GM23338 (cell line): ENCODE results near the gene NINJ2. TPM values are rescaled to one million over a fixed set of nuclear protein-coding genes. Genes with fewer than 3 reads are reported as not detected.

Source experiments
- ATAC-seq: fragments of 200-7000 bp; cut with Tn5 transposase; 3 replicates; pipeline ENCODE4 v1.9.1; 2020
- DNase-seq: peaks from one replicate; pipeline ENCODE4 v3.0.0-alpha.2; 2015; ENCODE audit warnings: low spot score
- H2AFZ ChIP-seq: fragments of 200-600 bp; sonication (generic); 2 replicates; pipeline ENCODE4 v1.8.0; 2016; ENCODE audit warnings: antibody characterized with exemption, mild to moderate bottlenecking, moderate library complexity
- H3F3A ChIP-seq: fragments of 200-600 bp; sonication (generic); replicated peaks from 2 replicates; pipeline ENCODE4 v1.8.0; 2017; ENCODE audit warnings: antibody characterized with exemption, mixed run types, low read depth
- H3K27ac ChIP-seq: fragments of 200-600 bp; sonication (generic); 2 replicates; pipeline ENCODE4 v1.6.1; 2016; ENCODE audit warnings: low read depth
- H3K27me3 ChIP-seq: fragments of 200-600 bp; sonication (generic); 2 replicates; pipeline ENCODE4 v1.8.0; 2016; ENCODE audit warnings: mild to moderate bottlenecking, mixed run types, moderate library complexity; ENCODE audit not compliant: insufficient read depth
- H3K36me3 ChIP-seq: fragments of 200-600 bp; sonication (generic); 2 replicates; pipeline ENCODE4 v1.8.0; 2016; ENCODE audit warnings: mild to moderate bottlenecking; ENCODE audit not compliant: insufficient read depth
- H3K4me1 ChIP-seq: fragments of 200-600 bp; sonication (generic); 2 replicates; pipeline ENCODE4 v1.8.0; 2016; ENCODE audit warnings: mild to moderate bottlenecking, moderate library complexity; ENCODE audit not compliant: insufficient read depth
- H3K4me2 ChIP-seq: fragments of 200-600 bp; sonication (generic); 2 replicates; pipeline ENCODE4 v1.7.1; 2017; ENCODE audit warnings: mixed run types
- H3K4me3 ChIP-seq: fragments of 200-600 bp; sonication (generic); 2 replicates; pipeline ENCODE4 v1.6.1; 2016; ENCODE audit warnings: mixed run types
- H3K79me2 ChIP-seq: fragments of 200-600 bp; sonication (generic); replicated peaks from 2 replicates; pipeline ENCODE4 v1.8.0; 2017; ENCODE audit warnings: mild to moderate bottlenecking; ENCODE audit not compliant: insufficient read depth
- H3K9me2 ChIP-seq: fragments of 200-600 bp; sonication (generic); 2 replicates; pipeline ENCODE4 v1.8.0; 2017; ENCODE audit not compliant: insufficient read depth
- H4K20me1 ChIP-seq: fragments of 200-600 bp; sonication (generic); replicated peaks from 2 replicates; pipeline ENCODE4 v1.8.0; 2017; ENCODE audit warnings: mild to moderate bottlenecking; ENCODE audit not compliant: insufficient read depth
- H3K27ac Mint-ChIP-seq: 2 replicates; pipeline ENCODE4 v1.8.0; 2020; ENCODE audit warnings: inconsistent platforms, mild to moderate bottlenecking, moderate library complexity, mixed read lengths
- H3K27me3 Mint-ChIP-seq: 3 replicates; pipeline ENCODE4 v1.8.0; 2022; ENCODE audit warnings: low read depth, mild to moderate bottlenecking, moderate library complexity, mixed read lengths, inconsistent platforms; ENCODE audit not compliant: insufficient read depth, poor library complexity
- H3K36me3 Mint-ChIP-seq: 3 replicates; pipeline ENCODE4 v1.8.0; 2021; ENCODE audit warnings: low read depth, mild to moderate bottlenecking, inconsistent platforms, moderate library complexity, mixed read lengths
- H3K4me1 Mint-ChIP-seq: 3 replicates; pipeline ENCODE4 v1.8.0; 2020; ENCODE audit warnings: mild to moderate bottlenecking, inconsistent platforms, mixed read lengths
- H3K4me3 Mint-ChIP-seq: 3 replicates; pipeline ENCODE4 v1.8.0; 2021; ENCODE audit warnings: moderate library complexity, mild to moderate bottlenecking, inconsistent platforms, mixed read lengths
- H3K9me3 Mint-ChIP-seq: 3 replicates; pipeline ENCODE4 v1.8.0; 2020; ENCODE audit warnings: moderate library complexity, mild to moderate bottlenecking, inconsistent platforms, mixed read lengths
- CREB1 ChIP-seq: fragments of 250-450 bp; sonication (Bioruptor Pico); IDR thresholded peaks from 2 replicates; pipeline ENCODE4 v1.5.0; 2020; ENCODE audit warnings: low read depth, mild to moderate bottlenecking, moderate library complexity
- EZH2 ChIP-seq: fragments of 200-600 bp; sonication (generic); IDR thresholded peaks from one replicate; pipeline ENCODE4 v1.8.0; 2017; ENCODE audit warnings: antibody characterized with exemption, mild to moderate bottlenecking, low read depth; ENCODE audit not compliant: unreplicated experiment
- EZH2phosphoT487 ChIP-seq: fragments of 200-600 bp; sonication (generic); IDR thresholded peaks from one replicate; pipeline ENCODE4 v1.8.1; 2018; ENCODE audit warnings: antibody characterized with exemption; ENCODE audit not compliant: unreplicated experiment
- JUNB ChIP-seq: IDR thresholded peaks from one replicate; pipeline ENCODE4 v1.6.1; 2016; ENCODE audit warnings: antibody characterized with exemption; ENCODE audit not compliant: unreplicated experiment
- NANOG ChIP-seq: IDR thresholded peaks from 2 replicates; pipeline ENCODE4 v1.6.1; 2016; ENCODE audit warnings: antibody characterized with exemption, borderline replicate concordance
- POLR2AphosphoS5 ChIP-seq: IDR thresholded peaks from 2 replicates; pipeline ENCODE4 v1.6.1; 2016; ENCODE audit warnings: antibody characterized with exemption, low read depth
- STAT1 ChIP-seq: IDR thresholded peaks from one replicate; pipeline ENCODE4 v1.6.1; 2016; ENCODE audit warnings: antibody characterized with exemption; ENCODE audit not compliant: unreplicated experiment
- ZNF114 ChIP-seq: fragments of 250-450 bp; sonication (Bioruptor Pico); IDR thresholded peaks from 2 replicates; pipeline ENCODE4 v1.5.0; 2020; ENCODE audit warnings: mild to moderate bottlenecking, moderate library complexity
- ZNF331 ChIP-seq: fragments of 250-450 bp; sonication (Bioruptor Pico); IDR thresholded peaks from 2 replicates; pipeline ENCODE4 v1.5.0; 2020; ENCODE audit warnings: low read depth, mild to moderate bottlenecking, moderate library complexity
- polyA plus RNA-seq: library from polyadenylated mRNA; unstranded; fragments of >200 nt; fragmentation: Nextera tagmentation; extraction: Ambion mirVana; gene quantifications from 2 replicates; pipeline ENCODE4 v1.2.1, GENCODE V29; 2016
- total RNA-seq: library from RNA; depleted of rRNA; stranded (reverse); fragments of >200 nt; shearing (Covaris generic); gene quantifications from 2 replicates; pipeline ENCODE4 v1.2.3, GENCODE V29; 2014
- TF ChIP-seq, protein P1 (sequence below): IDR thresholded peaks from one replicate; pipeline ENCODE4 v1.6.1; 2018; ENCODE audit warnings: antibody characterized with exemption; ENCODE audit not compliant: unreplicated experiment
- TF ChIP-seq, protein P2 (sequence below): IDR thresholded peaks from 2 replicates; pipeline ENCODE4 v1.6.1; 2016; ENCODE audit warnings: antibody characterized with exemption
- TF ChIP-seq, protein P3 (sequence below), 2 experiments: fragments of 200-600 bp in 1 of 2; sonication (generic) in 1 of 2; conservative IDR thresholded peaks; 2 replicates each; pipeline versions ENCODE4 v1.5.1 to v1.6.1; 2016 to 2017; ENCODE audit warnings: antibody characterized with exemption in 2 of 2, low read depth in 2 of 2, mild to moderate bottlenecking in 2 of 2, moderate library complexity in 1 of 2
- TF ChIP-seq, protein P4 (sequence below): fragments of 250-450 bp; sonication (Bioruptor Pico); IDR thresholded peaks from 2 replicates; pipeline ENCODE4 v1.5.0; 2020; ENCODE audit warnings: mild to moderate bottlenecking, moderate library complexity

Gene NINJ2
- total and polyA plus RNA-seq, 2 experiments from 2014 or later: 0.94 to 2.6 TPM

DNA sequence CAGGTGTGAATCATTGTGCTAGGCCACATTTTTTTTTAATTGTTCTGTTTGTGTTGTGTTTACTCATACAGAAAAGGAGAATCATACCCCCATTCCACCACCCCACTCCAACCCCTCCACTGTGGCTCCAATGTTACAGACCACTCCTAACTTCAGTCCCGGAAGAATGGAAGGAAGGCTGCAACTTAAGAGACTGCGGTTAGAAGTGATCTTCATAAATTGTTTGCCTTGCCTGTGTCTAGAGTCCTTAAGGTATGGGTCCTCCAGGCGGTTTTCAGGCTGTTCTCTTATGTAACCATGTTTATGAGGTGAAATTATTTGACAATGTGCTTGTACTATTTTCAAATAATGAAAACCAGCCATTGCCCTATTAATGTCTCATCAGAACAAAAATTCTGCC is 22.5 kb downstream of the NINJ2 start:
- no peak for ATAC-seq
- TF ChIP-seq POLR2AphosphoS5: no peak
- no peak for TF ChIP-seq ZNF331 (CRISPR knock-in tag)
- TF ChIP-seq JUNB: no peak
- TF ChIP-seq, protein P1, sequence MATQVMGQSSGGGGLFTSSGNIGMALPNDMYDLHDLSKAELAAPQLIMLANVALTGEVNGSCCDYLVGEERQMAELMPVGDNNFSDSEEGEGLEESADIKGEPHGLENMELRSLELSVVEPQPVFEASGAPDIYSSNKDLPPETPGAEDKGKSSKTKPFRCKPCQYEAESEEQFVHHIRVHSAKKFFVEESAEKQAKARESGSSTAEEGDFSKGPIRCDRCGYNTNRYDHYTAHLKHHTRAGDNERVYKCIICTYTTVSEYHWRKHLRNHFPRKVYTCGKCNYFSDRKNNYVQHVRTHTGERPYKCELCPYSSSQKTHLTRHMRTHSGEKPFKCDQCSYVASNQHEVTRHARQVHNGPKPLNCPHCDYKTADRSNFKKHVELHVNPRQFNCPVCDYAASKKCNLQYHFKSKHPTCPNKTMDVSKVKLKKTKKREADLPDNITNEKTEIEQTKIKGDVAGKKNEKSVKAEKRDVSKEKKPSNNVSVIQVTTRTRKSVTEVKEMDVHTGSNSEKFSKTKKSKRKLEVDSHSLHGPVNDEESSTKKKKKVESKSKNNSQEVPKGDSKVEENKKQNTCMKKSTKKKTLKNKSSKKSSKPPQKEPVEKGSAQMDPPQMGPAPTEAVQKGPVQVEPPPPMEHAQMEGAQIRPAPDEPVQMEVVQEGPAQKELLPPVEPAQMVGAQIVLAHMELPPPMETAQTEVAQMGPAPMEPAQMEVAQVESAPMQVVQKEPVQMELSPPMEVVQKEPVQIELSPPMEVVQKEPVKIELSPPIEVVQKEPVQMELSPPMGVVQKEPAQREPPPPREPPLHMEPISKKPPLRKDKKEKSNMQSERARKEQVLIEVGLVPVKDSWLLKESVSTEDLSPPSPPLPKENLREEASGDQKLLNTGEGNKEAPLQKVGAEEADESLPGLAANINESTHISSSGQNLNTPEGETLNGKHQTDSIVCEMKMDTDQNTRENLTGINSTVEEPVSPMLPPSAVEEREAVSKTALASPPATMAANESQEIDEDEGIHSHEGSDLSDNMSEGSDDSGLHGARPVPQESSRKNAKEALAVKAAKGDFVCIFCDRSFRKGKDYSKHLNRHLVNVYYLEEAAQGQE: no peak
- TF ChIP-seq EZH2phosphoT487: no peak
- TF ChIP-seq, protein P2, sequence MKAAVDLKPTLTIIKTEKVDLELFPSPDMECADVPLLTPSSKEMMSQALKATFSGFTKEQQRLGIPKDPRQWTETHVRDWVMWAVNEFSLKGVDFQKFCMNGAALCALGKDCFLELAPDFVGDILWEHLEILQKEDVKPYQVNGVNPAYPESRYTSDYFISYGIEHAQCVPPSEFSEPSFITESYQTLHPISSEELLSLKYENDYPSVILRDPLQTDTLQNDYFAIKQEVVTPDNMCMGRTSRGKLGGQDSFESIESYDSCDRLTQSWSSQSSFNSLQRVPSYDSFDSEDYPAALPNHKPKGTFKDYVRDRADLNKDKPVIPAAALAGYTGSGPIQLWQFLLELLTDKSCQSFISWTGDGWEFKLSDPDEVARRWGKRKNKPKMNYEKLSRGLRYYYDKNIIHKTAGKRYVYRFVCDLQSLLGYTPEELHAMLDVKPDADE: no peak
- TF ChIP-seq, protein P3, sequence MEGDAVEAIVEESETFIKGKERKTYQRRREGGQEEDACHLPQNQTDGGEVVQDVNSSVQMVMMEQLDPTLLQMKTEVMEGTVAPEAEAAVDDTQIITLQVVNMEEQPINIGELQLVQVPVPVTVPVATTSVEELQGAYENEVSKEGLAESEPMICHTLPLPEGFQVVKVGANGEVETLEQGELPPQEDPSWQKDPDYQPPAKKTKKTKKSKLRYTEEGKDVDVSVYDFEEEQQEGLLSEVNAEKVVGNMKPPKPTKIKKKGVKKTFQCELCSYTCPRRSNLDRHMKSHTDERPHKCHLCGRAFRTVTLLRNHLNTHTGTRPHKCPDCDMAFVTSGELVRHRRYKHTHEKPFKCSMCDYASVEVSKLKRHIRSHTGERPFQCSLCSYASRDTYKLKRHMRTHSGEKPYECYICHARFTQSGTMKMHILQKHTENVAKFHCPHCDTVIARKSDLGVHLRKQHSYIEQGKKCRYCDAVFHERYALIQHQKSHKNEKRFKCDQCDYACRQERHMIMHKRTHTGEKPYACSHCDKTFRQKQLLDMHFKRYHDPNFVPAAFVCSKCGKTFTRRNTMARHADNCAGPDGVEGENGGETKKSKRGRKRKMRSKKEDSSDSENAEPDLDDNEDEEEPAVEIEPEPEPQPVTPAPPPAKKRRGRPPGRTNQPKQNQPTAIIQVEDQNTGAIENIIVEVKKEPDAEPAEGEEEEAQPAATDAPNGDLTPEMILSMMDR (conservative IDR thresholded peaks at IDR 0.05; ENCODE audit: low read depth in 2 of 2): no peak
- TF ChIP-seq, protein P4, sequence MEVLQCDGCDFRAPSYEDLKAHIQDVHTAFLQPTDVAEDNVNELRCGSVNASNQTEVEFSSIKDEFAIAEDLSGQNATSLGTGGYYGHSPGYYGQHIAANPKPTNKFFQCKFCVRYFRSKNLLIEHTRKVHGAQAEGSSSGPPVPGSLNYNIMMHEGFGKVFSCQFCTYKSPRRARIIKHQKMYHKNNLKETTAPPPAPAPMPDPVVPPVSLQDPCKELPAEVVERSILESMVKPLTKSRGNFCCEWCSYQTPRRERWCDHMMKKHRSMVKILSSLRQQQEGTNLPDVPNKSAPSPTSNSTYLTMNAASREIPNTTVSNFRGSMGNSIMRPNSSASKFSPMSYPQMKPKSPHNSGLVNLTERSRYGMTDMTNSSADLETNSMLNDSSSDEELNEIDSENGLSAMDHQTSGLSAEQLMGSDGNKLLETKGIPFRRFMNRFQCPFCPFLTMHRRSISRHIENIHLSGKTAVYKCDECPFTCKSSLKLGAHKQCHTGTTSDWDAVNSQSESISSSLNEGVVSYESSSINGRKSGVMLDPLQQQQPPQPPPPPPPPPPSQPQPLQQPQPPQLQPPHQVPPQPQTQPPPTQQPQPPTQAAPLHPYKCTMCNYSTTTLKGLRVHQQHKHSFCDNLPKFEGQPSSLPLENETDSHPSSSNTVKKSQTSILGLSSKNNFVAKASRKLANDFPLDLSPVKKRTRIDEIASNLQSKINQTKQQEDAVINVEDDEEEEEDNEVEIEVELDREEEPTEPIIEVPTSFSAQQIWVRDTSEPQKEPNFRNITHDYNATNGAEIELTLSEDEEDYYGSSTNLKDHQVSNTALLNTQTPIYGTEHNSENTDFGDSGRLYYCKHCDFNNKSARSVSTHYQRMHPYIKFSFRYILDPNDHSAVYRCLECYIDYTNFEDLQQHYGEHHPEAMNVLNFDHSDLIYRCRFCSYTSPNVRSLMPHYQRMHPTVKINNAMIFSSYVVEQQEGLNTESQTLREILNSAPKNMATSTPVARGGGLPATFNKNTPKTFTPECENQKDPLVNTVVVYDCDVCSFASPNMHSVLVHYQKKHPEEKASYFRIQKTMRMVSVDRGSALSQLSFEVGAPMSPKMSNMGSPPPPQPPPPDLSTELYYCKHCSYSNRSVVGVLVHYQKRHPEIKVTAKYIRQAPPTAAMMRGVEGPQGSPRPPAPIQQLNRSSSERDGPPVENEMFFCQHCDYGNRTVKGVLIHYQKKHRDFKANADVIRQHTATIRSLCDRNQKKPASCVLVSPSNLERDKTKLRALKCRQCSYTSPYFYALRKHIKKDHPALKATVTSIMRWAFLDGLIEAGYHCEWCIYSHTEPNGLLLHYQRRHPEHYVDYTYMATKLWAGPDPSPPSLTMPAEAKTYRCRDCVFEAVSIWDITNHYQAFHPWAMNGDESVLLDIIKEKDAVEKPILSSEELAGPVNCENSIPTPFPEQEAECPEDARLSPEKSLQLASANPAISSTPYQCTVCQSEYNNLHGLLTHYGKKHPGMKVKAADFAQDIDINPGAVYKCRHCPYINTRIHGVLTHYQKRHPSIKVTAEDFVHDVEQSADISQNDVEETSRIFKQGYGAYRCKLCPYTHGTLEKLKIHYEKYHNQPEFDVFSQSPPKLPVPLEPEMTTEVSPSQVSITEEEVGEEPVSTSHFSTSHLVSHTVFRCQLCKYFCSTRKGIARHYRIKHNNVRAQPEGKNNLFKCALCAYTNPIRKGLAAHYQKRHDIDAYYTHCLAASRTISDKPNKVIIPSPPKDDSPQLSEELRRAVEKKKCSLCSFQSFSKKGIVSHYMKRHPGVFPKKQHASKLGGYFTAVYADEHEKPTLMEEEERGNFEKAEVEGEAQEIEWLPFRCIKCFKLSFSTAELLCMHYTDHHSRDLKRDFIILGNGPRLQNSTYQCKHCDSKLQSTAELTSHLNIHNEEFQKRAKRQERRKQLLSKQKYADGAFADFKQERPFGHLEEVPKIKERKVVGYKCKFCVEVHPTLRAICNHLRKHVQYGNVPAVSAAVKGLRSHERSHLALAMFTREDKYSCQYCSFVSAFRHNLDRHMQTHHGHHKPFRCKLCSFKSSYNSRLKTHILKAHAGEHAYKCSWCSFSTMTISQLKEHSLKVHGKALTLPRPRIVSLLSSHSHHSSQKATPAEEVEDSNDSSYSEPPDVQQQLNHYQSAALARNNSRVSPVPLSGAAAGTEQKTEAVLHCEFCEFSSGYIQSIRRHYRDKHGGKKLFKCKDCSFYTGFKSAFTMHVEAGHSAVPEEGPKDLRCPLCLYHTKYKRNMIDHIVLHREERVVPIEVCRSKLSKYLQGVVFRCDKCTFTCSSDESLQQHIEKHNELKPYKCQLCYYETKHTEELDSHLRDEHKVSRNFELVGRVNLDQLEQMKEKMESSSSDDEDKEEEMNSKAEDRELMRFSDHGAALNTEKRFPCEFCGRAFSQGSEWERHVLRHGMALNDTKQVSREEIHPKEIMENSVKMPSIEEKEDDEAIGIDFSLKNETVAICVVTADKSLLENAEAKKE (CRISPR knock-in tag): no peak
- no peak for TF ChIP-seq CREB1 (CRISPR knock-in tag)
- TF ChIP-seq STAT1: no peak
- no peak for TF ChIP-seq EZH2
- TF ChIP-seq NANOG: no peak
- no peak for TF ChIP-seq ZNF114
- Histone ChIP-seq H3K36me3 (no peaks in the 10 kb centered on the region), H3K27ac (no peak overlapping the region), H3K9me2 (no peaks in the 10 kb centered on the region), H4K20me1 (no peaks in the 10 kb centered on the region), H2AFZ (no peak overlapping the region), H3F3A (peaks cover 7% of the 10 kb centered on the region; the same call in 1 of the 2 replicates), H3K27me3 (no peaks in the 10 kb centered on the region), H3K79me2 (no peaks in the 10 kb centered on the region), H3K4me2 (no peak overlapping the region), H3K4me3 (no peak overlapping the region), H3K4me1 (no peaks in the 10 kb centered on the region; the same call in 1 of the 2 replicates)
- H3K27ac Mint-ChIP-seq: no peak overlapping the region
- DNase-seq: no peak
- peaks cover 5% of the 10 kb centered on the region for H3K27me3 Mint-ChIP-seq
- peaks cover 7% of the 10 kb centered on the region; the same call in 2 of the 3 replicates for H3K4me1 Mint-ChIP-seq
- H3K36me3 Mint-ChIP-seq: no peaks in the 10 kb centered on the region
- no peak overlapping the region for H3K4me3 Mint-ChIP-seq
- H3K9me3 Mint-ChIP-seq: no peaks in the 10 kb centered on the region
